Activated CD8-positive, alpha-beta memory T cell treated with anti-CD3 and anti-CD28 coated beads for 24 hours (primary cell): ENCODE measurements around the gene CELSR1.

Experiments used
- DNase-seq: peaks from one replicate; pipeline ENCODE4 v3.0.0-alpha.2; 2020

The CELSR1 gene

DNA sequence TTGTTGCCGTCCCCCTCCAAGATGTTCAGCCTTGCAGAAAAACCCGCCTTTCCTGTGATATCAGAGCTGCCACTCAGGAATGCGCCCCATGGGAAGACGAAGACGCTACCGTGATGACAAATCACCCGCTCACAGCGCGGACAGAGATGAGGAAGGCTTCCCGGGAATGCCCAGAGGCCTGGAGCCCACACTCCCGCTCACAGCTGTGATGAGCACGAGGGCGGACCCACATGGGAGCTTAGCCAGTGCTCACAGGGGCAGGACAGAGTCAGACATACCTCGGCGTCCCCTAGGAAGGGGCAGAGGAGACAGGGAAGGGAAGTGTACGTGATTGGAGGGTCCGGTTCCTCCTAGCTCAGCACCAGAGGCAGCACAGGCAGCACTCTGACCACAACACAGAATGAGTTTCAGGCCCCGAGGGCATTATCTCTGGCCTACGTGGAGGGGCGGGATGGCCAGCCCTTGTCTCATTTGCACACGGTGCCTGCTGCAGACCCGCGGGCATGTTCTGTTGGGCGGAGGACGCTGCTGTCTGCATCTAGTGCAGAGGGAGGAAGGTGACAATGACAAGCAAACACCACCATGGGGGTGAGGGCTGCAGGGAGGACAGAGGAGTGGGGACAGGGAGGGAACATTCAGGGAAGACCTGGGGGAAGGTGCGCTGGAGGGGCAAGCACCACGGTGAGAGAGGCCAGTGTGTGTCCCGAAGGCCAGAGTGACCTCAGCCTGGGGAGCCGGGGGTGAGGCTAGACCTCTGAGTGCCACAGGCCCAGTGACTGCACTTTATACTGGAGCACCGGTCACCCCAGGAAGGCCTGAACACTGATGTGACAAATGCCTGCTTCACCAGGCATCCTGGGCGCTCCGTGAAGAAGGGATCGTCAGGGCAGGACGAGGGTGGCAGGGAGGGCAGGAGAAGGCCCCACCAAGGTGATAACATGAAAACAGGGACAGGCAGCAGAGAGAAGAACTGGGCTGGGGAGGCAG, 79.6 kb downstream of the CELSR1 start:
- DNase-seq: no peak

- no peak for DNase-seq
Measured at GRCh38 chr22:46456818-46457163, 80.6 kb downstream of the CELSR1 start.

- DNase-seq: no peak
Measured at GRCh38 chr22:46455446-46455845, 82.0 kb downstream of the CELSR1 start.

DNA sequence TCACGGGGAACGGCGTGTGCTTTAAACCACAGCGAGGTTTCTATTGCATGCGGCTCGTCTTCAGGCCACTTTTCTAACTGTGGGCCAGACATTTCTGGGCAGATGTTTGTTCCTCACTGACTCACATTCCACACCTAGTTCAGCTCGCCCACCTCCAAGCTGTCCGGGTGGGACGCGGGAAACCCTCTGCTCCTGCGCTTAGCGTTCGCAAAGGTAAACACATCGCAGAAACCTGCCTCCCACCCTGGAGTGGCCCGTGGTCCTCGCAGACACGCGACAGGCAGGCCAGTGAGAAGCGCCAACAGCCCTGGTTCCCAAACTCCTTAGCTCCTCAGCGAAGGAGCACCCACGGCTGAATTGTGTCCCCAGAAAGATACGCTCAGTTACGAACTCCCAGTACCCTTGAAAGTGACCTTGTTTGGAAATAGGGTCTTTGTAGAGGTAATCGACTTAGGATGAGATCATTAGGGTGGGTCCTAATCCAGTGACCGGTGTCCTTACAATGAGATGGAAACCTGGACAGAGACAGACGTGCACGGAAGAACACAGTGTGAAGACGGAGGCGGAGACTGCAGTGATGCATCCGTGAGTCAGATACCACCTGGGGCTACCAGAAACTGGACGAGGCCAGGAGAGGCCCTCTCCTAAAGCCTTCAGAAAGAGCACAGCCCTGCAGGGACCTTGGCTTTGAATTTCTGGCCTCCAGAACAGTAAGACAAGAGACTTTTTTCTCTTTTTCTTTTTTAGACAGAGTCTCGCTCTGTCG, 82.7 kb downstream of the CELSR1 start:
- DNase-seq: no peak

DNA sequence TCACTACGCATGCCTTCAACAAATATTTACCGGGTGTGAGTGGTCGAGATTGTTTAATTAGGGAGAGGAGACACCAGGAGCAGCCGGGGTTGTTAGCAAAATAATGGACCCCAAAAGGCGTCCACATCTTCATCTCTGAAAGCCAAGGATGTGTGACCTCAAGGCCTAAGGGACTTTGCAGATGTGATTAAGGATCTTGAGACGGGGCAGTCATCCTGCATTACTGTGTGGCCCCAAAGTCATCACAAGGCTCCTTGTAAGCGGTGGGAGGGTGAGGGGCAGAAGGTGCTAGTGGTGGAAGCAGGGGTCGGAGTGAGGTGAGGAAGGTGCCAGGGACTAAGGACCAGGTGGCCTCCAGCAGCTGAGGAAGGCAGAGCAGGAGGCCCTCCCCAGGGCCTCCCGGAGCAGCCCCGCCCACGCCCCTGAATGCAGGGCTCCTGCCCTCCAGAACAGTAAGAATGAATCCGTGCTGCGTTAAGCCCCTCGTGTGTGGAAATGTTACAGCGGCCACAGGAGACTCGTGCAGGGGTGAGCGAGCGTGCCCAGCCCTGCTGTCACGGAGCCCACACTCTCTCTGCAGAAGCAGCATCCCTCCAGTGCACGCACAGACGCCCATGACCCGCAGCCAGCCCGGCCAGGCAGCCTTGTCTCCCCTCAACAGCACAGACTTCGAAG, 83.5 kb downstream of the CELSR1 start:
- DNase-seq: no peak

GRCh38 chr22:46453006-46453828, 84.2 kb downstream of the CELSR1 start:
- DNase-seq: no peak

DNA sequence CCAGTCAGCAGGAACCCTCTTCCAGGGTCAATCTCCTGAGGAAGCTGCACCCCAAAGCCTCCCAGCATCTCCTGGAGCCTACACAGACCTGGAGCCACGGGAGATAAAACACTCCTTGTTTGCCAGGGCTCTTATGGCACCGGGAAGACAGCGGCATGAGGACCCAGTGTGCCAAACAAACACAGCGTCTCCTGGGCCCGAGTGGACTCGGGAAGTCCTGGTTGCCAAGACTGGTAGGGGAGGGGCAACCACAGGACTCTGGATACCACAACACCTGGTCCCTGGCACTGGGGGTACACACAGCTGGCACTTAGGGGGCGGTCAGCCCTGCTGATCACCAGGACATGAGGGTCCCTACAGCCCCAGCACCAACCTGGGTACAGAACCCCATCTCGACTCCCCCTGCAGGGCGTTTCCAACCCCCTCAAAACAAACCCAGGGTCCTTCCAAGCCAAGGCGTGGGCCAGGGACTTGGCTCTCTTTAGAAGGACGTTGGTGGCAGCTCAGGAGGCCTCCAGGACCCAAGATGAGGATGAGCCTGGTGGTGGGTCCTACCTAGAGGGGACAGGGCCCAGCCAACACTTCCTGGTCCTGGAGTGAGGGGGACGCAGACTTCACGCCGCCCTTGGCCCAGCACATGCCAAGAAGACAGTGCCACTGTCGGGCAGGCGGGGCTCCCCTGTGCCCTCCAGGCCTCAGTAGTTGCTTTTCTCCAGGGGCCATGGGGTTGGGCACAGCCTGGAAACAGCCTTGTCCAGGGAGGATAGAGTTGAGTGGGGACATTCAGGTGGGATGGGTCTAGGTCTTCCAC, 85.0 kb downstream of the CELSR1 start:
- DNase-seq: no peak

DNA sequence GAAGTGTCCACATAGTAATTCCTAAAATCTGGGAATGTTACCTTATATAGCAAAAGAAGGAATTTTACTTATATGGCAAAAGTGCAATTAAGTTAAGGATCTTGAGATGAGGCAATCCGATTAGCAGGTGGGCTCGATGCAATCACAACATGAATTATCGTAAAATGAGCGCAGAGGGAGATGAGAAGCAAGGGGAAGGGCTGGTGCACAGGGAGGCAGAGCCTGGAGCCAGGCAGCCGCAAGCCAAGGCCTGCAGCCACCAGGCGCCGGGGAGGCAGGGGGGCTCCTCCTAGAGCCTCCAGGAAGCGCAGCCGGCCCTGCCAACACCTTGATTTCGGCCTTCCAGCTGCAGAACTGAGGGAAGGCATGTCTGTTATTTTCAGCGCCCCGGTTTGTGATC, 85.7 kb downstream of the CELSR1 start:
- no peak for DNase-seq

DNA sequence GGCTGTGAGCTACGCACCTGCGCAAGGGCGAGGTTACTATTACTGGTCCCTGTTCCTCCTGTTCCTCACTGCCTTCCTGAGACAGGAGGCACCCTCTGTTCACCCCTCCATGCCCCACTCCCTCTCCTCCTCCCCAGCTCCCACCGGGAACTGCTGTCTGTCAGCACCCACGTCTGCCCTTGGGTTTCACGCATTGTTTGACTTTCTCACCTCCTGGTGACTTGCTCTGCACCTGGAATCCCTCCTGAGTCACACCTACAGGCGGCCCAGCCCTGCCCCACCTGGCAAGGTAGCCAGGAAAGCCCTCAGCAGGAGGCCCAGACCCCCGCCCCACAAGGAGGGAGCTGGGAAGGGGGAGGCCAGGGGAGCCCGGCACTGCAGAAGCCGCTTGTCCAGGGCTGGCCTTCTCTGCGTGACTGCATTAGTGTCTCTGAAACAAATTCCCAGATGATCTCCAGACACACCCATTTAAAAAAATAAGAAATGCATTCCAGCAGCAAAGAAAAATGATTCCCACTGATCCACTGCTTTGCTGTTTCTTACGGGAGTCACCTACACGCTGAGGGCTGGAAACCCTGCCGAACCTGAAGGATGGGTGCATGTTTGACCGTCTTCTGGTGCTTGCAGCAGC, 86.4 kb downstream of the CELSR1 start:
- no peak for DNase-seq

GRCh38 chr22:46449974-46450745, 87.3 kb downstream of the CELSR1 start:
- no peak for DNase-seq

GRCh38 chr22:46449116-46449691, 88.2 kb downstream of the CELSR1 start:
- no peak for DNase-seq

DNA sequence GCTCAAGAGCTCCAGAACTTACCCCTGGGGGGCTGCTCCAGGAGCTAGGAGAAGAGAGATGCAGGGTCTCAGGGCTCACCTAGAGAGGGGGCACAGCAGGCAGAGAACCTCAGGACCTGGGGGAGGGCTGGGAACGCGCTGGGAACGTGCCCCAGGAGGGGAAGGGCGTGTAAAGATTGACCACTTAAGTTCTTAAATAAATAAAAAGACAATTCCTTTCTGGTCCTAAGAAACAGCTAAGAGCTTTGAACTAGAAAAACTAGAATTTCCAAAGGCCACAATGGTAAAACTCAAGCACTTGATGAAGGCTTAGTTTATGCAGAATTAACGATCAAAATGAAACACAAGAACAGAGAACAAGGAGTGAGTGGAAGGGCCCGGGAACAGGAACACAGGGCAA, 89.1 kb downstream of the CELSR1 start:
- DNase-seq: no peak

DNA sequence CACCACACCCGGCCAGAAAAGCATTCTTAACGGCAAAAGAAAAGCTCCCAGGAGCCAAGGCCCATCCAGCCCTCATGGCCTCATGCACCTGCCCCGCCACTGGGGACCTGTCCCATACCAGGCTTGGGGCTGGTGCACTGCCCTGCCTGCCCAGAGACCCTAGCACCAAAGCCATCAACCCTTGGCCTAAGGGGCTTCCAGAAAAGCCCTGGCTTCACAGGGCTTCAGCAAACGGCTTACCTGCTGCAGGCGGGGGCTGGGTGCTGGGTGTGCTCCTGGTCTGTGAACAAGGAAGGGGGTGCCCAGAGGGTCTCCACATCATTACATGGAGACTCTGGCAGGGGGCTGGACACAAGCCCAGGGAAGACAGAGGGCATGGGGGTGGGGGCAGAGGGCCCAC, 89.5 kb downstream of the CELSR1 start:
- no peak for DNase-seq

- no peak for DNase-seq
Measured at GRCh38 chr22:46446799-46447198, 90.6 kb downstream of the CELSR1 start.

- DNase-seq: no peak
Measured at GRCh38 chr22:46445771-46446420, 91.5 kb downstream of the CELSR1 start.

DNA sequence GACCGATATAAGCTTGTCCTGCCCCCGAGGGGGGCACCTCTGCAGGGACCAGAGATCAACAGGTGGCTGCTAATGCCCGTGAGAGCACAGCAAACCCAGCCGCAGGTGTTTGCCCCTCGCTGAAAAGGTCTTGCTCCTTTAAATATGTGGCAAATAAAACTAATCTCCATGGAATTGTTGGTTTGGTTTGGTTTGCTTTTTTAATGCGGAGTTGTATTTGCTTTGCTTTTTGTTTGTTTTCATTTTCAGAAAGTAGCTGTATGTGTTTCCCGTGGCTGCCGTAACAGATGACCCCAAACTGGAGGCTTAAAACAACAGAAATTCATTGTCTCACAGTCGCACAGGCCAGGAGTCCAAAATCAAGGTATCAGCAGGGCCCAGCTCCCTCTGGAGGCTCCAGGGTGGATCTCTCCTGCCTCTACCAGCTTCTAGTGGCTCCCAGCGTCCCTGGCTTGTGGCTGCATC, 93.0 kb downstream of the CELSR1 start:
- DNase-seq: no peak

DNA sequence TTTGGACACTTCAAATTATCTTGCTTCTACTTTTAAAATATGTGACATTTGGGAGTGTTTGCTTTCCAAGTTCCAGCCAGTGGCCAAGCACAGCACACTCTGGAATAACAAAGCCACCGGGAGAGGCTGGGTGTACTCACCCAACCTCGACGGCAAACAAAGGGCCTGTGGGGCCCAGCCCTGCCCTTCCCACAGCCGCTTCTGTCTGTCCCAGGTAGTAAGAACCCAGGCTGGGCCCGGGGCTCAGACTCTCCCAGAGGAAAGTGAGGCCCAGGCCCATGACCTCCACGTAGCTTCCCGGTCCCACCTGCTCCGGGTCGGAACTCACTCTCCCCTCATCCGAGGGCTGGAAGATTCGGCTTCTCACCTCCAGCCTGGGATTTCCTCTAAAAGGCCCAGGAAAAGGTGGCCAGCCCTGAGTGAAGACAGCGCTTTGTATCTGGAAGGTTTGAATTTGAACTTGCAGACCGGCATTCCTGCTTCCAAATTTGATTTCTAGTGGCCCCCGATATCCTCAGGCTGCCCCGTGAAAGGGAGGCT, 93.5 kb downstream of the CELSR1 start:
- no peak for DNase-seq

DNA sequence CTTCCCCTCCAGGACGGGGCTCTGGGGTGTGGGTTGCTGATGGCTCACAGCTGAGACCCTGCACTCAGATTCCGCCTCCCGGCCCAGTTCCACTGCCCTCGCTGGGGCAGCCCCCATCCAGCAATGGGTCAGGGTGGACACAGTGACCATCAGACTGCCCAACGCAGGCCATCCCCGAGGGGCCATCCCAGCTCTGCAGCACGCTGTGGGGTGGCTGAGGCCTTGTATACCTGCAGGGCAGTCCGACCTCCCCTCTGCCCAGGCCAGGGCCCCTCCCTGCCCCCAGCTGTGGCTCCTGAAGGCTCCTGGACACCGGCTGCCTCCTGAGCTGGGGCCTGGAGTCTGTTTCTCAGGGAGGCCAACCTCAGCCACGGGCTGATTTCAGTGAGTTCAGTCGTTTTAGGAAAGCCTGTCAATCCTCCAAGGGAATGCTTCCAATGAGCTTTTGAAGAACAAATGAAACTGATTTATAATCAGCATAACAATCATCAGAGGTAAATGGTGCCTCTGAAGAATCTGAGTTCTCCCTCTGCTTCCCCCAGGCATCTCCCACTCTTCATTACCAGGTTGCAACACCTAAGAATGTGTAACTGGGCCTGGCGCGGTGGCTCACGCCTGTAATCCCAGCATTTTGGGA, 95.1 kb downstream of the CELSR1 start:
- no peak for DNase-seq
